Brain microvascular endothelial cell (primary cell): ENCODE results near the gene THAP12.

Experiments
- DNase-seq: peaks from one replicate; pipeline ENCODE4 v3.0.0-alpha.2; 2020
- H3K27ac ChIP-seq: fragments of 250-450 bp; sonication (Bioruptor Pico); 2 replicates; pipeline ENCODE4 v1.5.1; 2020; ENCODE audit warnings: mild to moderate bottlenecking, moderate library complexity
- H3K27me3 ChIP-seq: fragments of 250-450 bp; sonication (Bioruptor Pico); replicated peaks from 2 replicates; pipeline ENCODE4 v1.5.1; 2020; ENCODE audit warnings: mild to moderate bottlenecking
- H3K36me3 ChIP-seq: fragments of 250-450 bp; sonication (Bioruptor Pico); replicated peaks from 2 replicates; pipeline ENCODE4 v1.5.1; 2020; ENCODE audit warnings: mild to moderate bottlenecking
- H3K4me3 ChIP-seq: 2 replicates; pipeline ENCODE4 v1.5.1; 2011; ENCODE audit warnings: low read depth, mild to moderate bottlenecking, control low read depth, low read length, moderate library complexity
- in situ Hi-C: cut with HindIII; loops from 2 replicates; pipeline ENCODE4 v1.10.0; 2017; ENCODE audit warnings: low sequenced_read_pairs, low pct_ligation_motif_present
- TF ChIP-seq, protein P1 (sequence below): IDR thresholded peaks from 2 replicates; pipeline ENCODE4 v1.5.1; 2011; ENCODE audit warnings: low read depth, mild to moderate bottlenecking, moderate library complexity, low read length, control low read depth, inconsistent platforms; ENCODE audit errors: missing control alignments

The THAP12 gene

DNA sequence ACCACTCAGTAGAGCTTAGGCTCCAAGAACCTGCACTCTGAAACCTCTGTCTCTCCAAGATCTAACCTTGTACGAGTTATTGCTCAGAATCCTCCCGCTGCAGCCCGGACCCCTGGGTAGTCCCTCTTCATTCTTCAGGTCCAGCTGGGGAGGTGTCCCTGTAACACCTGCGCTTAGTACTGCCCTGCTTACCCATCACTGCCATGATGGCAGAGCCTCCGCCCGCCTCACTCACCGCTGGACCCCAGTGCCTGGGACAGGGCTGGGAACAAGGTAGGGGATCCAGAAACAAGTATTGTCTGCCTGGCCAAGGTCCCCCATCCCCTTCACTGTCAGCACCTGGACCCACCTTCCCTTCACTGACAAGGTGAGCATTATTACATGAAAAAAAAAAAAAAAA is 50.3 kb downstream of the THAP12 start:
- TF ChIP-seq, protein P1, sequence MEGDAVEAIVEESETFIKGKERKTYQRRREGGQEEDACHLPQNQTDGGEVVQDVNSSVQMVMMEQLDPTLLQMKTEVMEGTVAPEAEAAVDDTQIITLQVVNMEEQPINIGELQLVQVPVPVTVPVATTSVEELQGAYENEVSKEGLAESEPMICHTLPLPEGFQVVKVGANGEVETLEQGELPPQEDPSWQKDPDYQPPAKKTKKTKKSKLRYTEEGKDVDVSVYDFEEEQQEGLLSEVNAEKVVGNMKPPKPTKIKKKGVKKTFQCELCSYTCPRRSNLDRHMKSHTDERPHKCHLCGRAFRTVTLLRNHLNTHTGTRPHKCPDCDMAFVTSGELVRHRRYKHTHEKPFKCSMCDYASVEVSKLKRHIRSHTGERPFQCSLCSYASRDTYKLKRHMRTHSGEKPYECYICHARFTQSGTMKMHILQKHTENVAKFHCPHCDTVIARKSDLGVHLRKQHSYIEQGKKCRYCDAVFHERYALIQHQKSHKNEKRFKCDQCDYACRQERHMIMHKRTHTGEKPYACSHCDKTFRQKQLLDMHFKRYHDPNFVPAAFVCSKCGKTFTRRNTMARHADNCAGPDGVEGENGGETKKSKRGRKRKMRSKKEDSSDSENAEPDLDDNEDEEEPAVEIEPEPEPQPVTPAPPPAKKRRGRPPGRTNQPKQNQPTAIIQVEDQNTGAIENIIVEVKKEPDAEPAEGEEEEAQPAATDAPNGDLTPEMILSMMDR = no peak
- in situ Hi-C loops = no loop called here
- H3K36me3 ChIP-seq = no peaks in the 10 kb centered on the region

DNA sequence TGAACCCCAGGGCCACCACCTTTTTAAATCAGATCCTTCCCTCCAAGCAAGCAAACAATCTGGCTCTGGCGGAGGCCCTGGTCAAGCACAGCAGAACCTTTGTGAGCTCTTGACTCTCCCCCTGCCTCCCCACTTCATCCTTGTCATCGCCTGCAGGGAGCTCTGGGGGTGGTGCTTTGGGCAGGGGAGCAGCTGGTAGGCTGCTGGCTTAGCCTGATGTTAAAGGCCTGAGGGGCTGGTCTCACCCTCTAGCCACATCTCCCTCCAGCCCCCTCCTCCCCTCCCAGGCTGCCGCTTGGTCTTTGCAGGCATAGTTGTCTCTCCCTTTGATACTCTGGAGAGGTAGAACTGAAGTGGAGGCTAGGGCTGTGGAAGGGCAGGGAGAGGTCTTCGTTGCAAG is 50.9 kb downstream of the THAP12 start:
- Histone ChIP-seq H3K27me3 (no peaks in the 10 kb centered on the region), H3K36me3 (no peaks in the 10 kb centered on the region), H3K4me3 (no peak overlapping the region), H3K27ac (no peak overlapping the region)
- TF ChIP-seq, protein P1 = no peak
- in situ Hi-C loops = no loop called here
- no peak for DNase-seq

More for the DNA sequence above, 50.3 kb downstream of the THAP12 start:
- no peak for DNase-seq
- Histone ChIP-seq H3K4me3 (no peak overlapping the region), H3K27ac (no peak overlapping the region), H3K27me3 (no peaks in the 10 kb centered on the region)

DNA sequence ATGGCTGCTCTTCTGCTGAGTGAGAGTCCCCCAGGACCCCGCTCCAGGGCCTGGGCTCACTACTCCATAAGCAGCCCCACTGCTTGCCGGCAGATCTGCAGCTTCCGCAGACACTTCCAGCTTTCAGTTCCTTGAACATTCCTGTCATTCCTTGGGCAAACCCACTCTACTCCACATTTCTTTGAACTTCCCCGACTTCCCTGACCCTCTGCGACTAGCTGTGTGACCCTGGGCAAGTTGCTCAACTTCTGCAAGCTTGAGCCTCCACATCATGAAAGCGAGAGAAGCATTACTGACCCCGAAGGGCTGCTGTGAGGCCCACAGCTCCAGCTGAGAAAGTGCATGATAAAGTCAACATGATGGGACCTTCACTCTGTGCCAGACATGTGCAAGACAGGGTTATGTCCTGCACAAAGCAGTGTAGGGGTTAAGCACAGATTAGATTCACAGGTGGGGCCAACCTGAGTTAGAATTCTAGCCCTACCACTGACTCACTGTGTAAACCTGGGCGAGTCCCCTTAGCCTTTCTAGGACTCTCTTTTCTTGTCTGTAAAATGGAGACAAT is 51.8 kb downstream of the THAP12 start:
- no peaks in the 10 kb centered on the region for H3K36me3 ChIP-seq
- peak; percentile 12 for DNase-seq
- no peaks in the 10 kb centered on the region for H3K27me3 ChIP-seq
- in situ Hi-C loops = no loop called here
- no peak overlapping the region for H3K4me3 ChIP-seq
- H3K27ac ChIP-seq = no peak overlapping the region
- TF ChIP-seq, protein P1 = no peak

DNA sequence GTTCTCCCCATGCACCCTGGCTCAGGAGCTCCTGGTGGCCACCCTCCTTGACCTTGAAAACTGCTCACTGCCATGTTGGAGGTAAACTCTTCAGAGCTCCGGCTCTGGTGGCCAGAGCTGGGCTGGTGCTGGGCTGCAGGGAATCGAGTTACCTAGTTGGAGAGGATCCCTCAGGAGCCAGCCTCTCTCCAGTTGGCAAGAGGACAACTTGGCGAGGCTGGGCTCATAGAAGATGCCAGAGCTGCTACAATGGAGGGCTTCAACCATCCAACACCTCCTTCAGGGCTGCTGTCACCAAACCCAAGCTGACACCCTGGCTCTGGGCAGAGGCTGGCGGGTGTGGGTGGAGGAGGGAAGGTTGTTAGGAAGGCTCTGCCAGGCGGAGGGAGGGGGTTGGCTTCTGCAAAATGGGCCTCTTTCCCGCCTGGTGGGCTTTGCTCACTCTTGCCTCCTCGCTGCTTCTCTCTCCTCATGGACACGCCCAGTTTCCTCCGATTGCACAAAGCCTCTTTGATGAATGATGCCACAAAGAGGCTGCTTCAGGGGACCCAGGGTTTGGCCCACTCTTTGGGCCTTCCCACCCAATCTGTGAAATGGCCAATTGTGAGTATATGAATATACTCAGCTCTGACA is 53.1 kb downstream of the THAP12 start:
- no peak for DNase-seq
- Histone ChIP-seq H3K27me3 (no peaks in the 10 kb centered on the region), H3K4me3 (no peak overlapping the region), H3K36me3 (no peaks in the 10 kb centered on the region), H3K27ac (no peak overlapping the region)
- in situ Hi-C loops = no loop called here
- TF ChIP-seq, protein P1 = no peak

DNA sequence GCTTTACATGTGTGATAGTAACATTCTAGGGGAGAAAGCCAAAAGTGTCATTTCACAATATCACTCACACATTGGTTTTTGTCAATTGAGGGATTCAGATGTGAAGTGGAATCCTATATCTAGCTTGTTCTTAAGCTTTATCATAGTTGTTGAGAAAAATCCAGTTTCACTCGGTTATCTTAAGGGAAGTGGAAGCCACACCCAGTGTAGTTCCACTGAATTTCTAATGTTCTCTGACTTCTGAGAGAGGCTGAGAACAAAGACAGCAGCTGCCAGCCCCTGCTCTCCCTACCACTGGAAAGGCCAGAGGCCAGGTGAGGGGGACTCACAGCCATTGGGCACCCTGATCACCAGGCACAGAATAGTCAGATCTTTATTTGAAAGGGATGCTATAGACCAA is 53.7 kb downstream of the THAP12 start:
- Histone ChIP-seq H3K4me3 (no peak overlapping the region), H3K27ac (no peak overlapping the region), H3K36me3 (no peaks in the 10 kb centered on the region), H3K27me3 (peaks cover 2% of the 10 kb centered on the region)
- DNase-seq = no peak
- TF ChIP-seq, protein P1 = no peak
- in situ Hi-C loops = no loop called here

DNA sequence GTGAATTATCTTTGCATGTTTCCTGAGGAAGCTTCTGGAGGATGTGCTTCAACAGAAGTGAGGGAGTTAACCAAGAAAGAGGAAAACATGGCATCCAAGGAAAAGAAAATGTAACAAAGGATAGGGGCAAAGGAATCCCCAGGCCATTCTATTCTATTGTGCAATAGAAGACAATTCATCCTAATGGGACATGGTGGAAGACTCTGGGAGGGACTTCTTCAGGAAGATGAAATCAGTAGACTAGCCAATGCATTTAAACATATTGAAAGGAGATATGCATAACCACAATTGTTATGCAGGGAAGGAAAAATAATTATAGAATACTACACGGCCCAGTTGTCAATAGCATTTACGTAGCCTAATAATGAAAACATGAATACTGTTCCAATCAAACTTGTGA is 55.7 kb downstream of the THAP12 start:
- in situ Hi-C loops = no loop called here
- no peak for DNase-seq
- no peak overlapping the region for H3K4me3 ChIP-seq
- no peaks in the 10 kb centered on the region for H3K36me3 ChIP-seq
- peaks cover 19% of the 10 kb centered on the region for H3K27me3 ChIP-seq
- no peak overlapping the region for H3K27ac ChIP-seq
- TF ChIP-seq, protein P1 = no peak
